ENCODE measurements around the gene DCAF12. TPM values are rescaled to one million over a fixed set of nuclear protein-coding genes. Genes with fewer than 3 reads are reported as not detected.

The DCAF12 gene
- total RNA-seq, 1 experiment from 2014 or later = 40.2 TPM

DNA sequence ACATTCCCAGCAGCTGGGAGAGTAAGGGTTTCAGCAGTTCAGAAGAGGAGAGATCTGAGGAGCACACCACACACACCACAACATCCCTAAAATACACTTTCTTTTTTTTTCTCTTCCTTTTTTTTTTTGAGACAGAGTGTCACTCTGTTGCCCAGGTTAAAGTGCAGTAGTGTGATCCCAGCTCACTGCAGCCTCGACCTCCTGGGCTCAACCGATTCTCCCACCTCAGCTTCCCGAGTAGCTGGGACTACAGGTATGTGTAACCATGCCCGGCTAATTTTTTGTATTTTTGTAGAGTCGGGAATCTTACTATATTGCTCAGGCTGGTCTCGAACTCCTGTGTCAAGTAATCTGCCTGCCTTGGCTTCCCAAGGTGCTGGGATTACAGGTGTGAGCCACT, 42.6 kb upstream of the DCAF12 start:
- Histone ChIP-seq H3K9me2 (ENCODE audit: insufficient read depth) (no peaks in the 10 kb centered on the region), H3K4me1 (ENCODE audit: control insufficient read depth in 1 of 2, insufficient read depth in 2 of 2, low read length in 2 of 2) (no peaks in the 10 kb centered on the region), H3K9me3 (ENCODE audit: control insufficient read depth in 1 of 2, insufficient read depth in 1 of 2, low read depth in 1 of 2, low read length in 2 of 2) (no peaks in the 10 kb centered on the region), H2AFZ (ENCODE audit: low read depth, low read length, poor library complexity, severe bottlenecking) (no peak overlapping the region), H3K27ac (ENCODE audit: low read depth, low read length) (no peak overlapping the region), H3K27me3 (ENCODE audit: insufficient read depth, low read length) (no peaks in the 10 kb centered on the region), H3K9ac (ENCODE audit: low read length) (no peak overlapping the region), H3K4me2 (ENCODE audit: low read length) (no peak overlapping the region), H4K20me1 (ENCODE audit: insufficient read depth) (no peaks in the 10 kb centered on the region), H3K79me2 (ENCODE audit: insufficient read depth, low read length) (no peaks in the 10 kb centered on the region), H3K36me3 (ENCODE audit: control insufficient read depth in 1 of 2, insufficient read depth in 2 of 2, low read length in 2 of 2) (no peaks in the 10 kb centered on the region), H3K4me3 (replicated peaks in 1 of 2; ENCODE audit: low read depth in 1 of 2, low read length in 2 of 2) (no peak overlapping the region)
- no TSS peak for BruUV-seq (replicated peaks)
- no peak for TF ChIP-seq POLR2A (IDR thresholded peaks at IDR 0.05; ENCODE audit: borderline replicate concordance, extremely low read depth, insufficient read depth, insufficient read length)
- RAD21 ChIA-PET (ENCODE audit: low non-redundant PET in 1 of 2, low total read pairs in 2 of 2, uncharacterized antibody in 2 of 2, unreplicated experiment in 2 of 2) = interaction anchor here in 1 of 2 experiments (0.7 kb wide), 2 partner anchors 205 to 545 kb away, joined by 3 to 6 read pairs; no protein-coding TSS in a partner anchor
- POLR2A ChIA-PET = interaction anchor here (2.3 kb wide), 1 partner anchor 10 kb away, joined by 14 read pairs; the partner anchor contains the start of gene UBAP1
- no peak for DNase-seq (ENCODE audit: low read depth, low spot score)
- CTCF ChIA-PET = no interaction called here
- ATAC-seq = no peak
- intact Hi-C loops (cut with micrococcal nuclease) = no loop called here

DNA sequence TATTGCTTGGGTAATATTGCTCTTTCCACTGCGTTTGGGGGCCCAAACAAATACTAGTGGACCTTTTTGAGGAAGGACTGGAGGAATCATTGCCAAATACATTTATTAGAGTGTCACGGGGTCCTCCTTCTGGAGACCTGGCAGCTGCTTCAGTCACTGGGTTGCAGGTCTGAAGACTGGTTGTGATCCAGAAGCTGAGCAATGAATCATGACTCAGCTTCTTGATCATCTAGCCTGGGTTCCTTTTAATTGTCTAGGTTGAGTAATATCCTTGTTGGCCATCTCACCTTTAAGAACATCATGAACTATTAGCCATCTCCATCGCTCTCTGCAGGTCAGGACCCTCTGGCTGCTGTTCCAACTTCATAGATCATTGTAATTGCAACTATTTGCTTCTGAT, 36.9 kb upstream of the DCAF12 start:
- 0 out of 2 replicates have a peak, but pooled peaks have one; percentile 21 for ATAC-seq
- intact Hi-C loops (cut with micrococcal nuclease) = no loop called here
- DNase-seq (ENCODE audit: low read depth, low spot score) = no peak
- H3K36me3 ChIP-seq (ENCODE audit: control insufficient read depth in 1 of 2, insufficient read depth in 2 of 2, low read length in 2 of 2) = no peaks in the 10 kb centered on the region
- no peaks in the 10 kb centered on the region for H4K20me1 ChIP-seq (ENCODE audit: insufficient read depth)
- peaks cover 3 to 15% of the 10 kb centered on the region in 2 experiments; a peak in 3 of 4 replicates for H3K4me1 ChIP-seq (ENCODE audit: control insufficient read depth in 1 of 2, insufficient read depth in 2 of 2, low read length in 2 of 2)
- H2AFZ ChIP-seq (ENCODE audit: low read depth, low read length, poor library complexity, severe bottlenecking) = no peak overlapping the region
- no peak overlapping the region for H3K4me3 ChIP-seq (replicated peaks in 1 of 2; ENCODE audit: low read depth in 1 of 2, low read length in 2 of 2)
- ChIA-PET RAD21 (ENCODE audit: low non-redundant PET in 1 of 2, low total read pairs in 2 of 2, uncharacterized antibody in 2 of 2, unreplicated experiment in 2 of 2) (no interaction called here), CTCF (no interaction called here), POLR2A (no interaction called here)
- no peaks in the 10 kb centered on the region for H3K27me3 ChIP-seq (ENCODE audit: insufficient read depth, low read length)
- no peaks in the 10 kb centered on the region for H3K9me2 ChIP-seq (ENCODE audit: insufficient read depth)
- no TSS peak for BruUV-seq (replicated peaks)
- H3K9ac ChIP-seq (ENCODE audit: low read length) = no peak overlapping the region
- no peak overlapping the region for H3K27ac ChIP-seq (ENCODE audit: low read depth, low read length)
- TF ChIP-seq FOSL1 (IDR thresholded peaks at IDR 0.05; ENCODE audit: low read depth) = 0 out of 2 replicates have a peak, but pooled peaks have one; percentile 21
- 0 out of 2 replicates have a peak, but pooled peaks have one; percentile 31 for TF ChIP-seq CEBPB (IDR thresholded peaks at IDR 0.05; ENCODE audit: low read depth)
- TF ChIP-seq EZH2phosphoT487 (IDR thresholded peaks at IDR 0.05; ENCODE audit: borderline replicate concordance) = no peak
- no peaks in the 10 kb centered on the region for H3K79me2 ChIP-seq (ENCODE audit: insufficient read depth, low read length)
- peak overlapping the region; percentile 20; the same call in 1 of the 2 replicates for H3K4me2 ChIP-seq (ENCODE audit: low read length)
- H3K9me3 ChIP-seq (ENCODE audit: control insufficient read depth in 1 of 2, insufficient read depth in 1 of 2, low read depth in 1 of 2, low read length in 2 of 2) = no peaks in the 10 kb centered on the region
